GM19240 (cell line): ENCODE data around the gene CRAT.

Source experiments
- DNase-seq: peaks from one replicate; pipeline ENCODE4 v3.0.0; 2011; ENCODE audit warnings: low spot score; ENCODE audit not compliant: insufficient read length

CRAT gene

DNA sequence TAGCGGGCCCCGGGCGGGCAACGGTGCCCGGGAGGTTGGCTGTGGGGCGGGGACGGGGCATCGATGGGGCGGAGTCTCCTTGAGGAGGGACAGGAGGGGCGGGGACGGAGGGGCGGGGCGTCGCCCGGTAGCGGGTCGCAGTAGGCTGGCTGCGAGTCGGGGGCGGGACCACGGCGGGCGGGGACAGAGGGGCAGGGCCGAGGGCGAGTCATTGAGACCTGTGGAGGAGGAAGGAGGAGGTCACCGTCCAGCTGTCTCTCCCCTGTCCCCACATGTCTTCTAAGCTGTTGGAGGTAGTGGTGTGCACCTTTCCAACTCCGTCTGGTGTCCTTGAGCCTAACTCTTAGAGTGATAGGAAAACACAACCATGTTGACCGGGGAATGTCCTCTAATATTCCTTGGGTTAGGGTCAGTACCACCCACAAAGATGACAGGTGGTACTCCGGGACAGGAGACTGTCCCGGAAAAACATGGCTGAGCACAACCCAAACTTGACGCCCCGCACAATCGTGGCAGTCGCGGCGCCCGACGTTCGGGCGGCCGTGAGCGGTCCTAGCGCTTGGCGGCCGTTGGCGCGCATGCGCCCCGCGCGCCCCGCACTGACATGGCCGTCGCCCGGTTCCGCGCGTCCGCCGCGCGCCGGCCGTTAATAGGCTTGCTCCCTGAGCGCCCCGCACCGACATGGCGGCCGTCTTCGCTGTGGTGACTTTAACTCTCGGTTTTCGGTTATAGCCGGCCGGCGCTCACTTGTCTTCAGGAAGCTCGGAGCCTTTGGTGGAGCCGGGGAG lies at the start of gene CRAT, which contains the start of gene PTPA:
TSS of gene CRAT (minus strand) at position 54 of the 788 bp plus-strand sequence. CDS start 284 bp downstream, outside the sequence.
TSS of gene PTPA (plus strand) at position 676 of the 788 bp plus-strand sequence. CDS start 186 bp downstream, outside the sequence.
- peak; percentile 97 for DNase-seq

DNA sequence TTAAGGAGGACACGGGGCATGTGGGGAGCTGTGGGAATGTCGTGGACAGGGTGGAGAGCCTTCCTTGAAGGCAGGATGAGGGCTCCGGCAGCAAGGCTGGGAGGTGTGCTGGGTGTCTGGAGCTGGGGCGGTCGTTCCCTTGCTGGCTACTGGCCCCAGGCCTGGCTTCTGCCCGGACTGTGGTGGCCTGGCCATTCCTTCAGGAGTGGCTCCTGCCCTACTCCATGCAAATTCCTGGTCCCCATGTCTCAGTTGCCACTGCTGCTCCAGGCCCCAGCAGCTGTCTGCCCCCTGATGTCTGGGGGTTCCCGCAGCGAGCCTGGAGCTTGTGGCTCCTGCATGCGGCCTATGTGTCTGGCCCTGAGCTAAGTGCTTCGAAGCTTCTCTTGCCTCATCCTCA lies 45.6 kb upstream of the CRAT start:
- DNase-seq = no peak

DNA sequence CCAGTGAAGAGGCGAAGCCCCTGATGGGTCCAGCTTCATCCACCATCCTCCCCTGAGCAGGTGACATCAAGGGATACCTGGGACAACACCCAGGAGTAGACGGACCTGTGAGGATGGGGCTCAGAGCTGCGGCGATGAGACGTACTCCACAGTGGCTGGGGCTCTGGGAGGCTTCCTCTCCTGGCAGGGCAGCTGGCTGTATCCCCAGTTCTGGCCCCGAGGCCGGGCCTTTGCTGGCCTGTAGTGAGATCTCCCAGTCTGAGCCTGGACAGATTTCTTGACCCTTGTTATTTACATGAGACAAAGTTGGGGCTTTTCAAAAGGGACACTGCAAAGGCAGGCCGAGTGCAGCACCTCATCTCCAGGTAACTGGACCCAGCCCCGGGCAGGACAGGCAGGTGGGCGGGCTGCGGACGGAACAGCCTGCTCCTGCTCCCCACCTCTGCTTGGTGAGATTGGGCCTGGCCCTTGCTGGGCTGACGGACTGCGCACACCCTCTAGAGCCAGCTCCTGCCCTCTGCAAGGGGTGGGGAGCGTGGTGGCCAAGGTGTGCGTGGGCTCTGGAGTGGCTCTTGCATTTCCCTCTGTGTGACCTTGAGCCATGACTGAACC lies 44.4 kb upstream of the CRAT start:
- DNase-seq = no peak

DNA sequence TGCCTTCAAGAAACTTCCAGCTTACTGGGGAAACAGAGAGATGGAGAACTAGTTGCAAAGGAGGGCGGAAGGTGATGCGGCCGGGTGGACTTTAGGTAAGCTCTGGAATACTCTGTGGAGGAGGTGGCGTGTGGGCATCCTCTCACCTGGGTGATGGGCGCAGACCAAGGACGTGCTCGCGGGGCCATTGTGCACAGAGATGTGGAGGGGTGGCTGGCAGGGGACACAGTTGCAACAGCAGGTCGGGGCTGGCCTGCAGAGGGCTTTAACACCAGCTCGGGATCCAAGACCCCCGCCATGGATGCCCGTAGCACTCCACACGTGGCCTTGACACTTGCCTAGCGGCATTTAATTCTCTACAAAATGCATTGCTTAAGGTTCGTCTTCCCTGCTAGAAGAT lies 40.9 kb upstream of the CRAT start:
- no peak for DNase-seq

DNA sequence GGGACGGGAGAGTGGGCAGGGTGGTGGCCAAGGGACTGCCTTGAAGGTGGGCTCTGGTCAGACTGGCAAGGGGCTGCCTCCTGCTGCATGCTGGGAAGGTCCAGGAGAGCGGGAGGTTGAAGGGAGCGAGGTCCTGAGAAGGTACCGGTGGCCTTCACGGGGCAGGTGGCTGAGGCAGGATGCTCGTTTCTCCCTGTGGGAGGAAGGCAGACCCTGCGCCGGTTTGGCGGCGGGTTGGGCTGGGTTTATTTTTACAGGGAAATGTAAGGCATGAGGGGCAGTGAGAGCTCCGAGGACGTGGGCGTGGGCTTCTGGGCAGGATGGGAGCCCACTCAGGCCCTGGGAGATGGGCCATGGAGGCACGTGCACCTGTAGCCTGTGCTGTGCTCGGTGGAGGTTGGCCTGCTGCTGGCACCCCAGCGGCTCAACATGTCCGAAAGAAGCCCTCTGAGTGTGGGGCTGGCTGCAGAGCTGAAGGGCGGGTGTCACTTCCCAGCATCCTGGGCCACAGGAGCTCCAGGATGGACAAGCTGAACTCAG lies 40.1 kb upstream of the CRAT start:
- DNase-seq = no peak

DNA sequence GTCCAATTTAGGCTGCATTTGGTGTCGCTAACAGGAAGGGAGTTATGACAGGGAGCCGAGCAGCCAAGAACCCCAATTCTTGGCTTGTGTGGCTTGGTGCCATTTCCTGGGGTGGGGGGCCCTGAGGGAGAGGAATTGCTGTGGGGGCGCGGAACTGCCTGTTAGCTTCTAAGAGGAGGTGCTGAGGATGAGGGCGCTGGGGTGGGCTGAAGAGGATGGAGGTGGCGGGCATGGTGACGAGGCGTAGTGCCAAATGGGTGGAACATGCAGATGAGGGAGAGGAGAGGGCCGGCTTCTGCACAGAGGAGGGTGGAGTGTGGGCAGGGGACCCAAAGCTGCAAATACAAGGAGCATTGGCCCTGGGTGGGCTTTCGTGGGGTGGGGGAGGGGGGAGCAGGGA lies 39.5 kb upstream of the CRAT start:
- DNase-seq = no peak

DNA sequence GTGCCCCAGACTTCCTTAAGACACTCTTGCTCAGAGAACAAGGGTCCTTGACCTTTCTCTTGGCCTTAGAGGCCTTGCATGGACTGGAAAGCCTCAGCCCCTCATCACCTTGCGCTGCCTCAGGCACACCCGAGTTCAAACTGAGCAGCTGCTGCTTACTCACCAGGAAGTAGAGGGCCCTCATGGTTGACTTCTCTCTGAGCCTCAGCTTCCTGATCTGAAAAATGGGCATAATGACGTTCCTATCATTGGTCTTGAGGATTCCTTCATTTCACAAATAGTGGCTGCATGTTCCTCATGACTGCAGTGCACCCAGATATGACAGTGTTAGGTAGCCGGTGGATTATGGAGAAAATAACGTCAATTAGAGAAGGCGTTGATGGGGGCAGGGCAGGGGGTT lies 38.8 kb upstream of the CRAT start:
- no peak for DNase-seq

DNA sequence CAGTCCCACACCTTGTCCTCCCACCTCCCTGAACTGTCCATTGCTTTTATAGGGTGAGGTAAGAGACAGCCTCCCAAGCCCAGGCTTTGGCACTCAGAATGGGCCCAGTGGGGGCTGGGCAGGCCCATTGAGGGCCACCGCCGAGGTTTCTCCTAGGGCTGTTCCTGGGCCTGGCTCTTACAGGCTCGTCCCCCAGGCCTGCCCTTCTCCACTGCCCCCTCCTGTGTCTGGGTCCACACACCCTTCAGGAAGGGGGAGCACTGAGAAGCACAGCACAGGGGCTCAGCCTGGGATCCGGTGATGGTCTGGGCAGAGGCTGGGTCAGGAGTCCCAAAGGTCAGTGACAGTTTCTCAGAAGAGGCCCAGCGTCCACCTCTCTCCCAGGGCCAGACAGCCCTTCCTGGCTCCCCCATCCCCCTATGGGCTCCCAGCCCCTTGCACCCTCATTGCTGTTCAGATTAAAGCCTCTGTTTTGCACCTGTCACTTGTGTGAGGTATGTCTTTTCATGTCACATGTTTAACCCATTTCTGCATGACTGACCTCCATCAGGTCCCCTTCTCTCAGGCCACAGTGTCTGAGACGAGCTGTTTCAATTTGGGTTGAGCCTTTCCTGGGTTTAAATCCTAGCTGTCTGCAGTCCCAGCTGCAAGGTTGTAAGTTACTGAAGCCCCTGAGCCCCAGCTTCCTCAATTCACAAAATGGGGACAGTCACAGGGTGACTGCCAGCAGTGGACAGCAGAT lies 38.0 kb upstream of the CRAT start:
- DNase-seq = no peak

DNA sequence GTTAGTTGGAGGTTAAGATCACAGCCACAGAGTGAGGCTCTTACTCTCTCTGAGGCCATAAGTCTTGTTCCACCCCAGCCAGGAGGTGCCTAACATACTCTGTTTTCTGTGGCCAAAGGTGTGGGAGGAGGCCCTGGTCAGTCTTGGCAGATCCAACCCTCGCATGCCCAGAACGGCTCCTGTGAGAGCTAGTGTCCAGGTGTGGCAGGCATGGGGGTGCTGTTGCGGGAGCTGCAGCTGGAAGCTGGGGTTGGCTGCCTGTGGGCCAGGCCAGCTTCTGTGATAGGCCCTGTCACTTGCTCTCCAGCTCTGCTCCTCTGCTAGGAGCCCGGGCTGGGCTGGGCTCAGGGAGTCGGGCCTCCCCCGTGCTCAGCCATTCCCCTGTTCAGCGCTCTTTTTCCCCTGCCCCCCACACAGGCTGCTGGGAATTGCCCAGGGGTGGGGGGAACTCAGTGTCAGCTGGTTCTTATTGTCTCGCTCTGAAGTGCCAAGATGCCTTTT lies 35.9 kb upstream of the CRAT start:
- DNase-seq = no peak

DNA sequence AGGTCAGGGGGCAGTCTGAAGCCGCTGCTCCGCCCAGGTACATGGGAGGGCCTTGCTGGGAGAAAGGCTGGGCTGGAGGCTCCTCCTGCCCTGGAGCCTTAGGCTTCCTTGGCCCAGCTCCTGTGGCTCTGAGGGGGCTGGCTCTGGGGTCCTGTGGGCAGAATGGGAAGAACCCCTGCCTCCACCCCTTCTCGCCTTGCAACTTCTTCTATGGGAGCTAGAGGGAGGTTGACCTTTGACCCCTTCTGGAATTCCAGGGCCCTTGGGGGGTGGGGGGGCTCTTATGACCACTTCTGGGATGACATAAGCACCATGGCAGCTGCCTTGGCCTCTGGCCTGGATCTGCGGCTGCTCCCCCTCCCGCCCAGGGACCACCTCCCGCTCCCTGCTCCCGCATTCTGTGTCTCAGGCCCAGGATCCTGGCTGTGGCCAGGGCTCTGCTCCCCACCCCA lies 35.3 kb upstream of the CRAT start:
- DNase-seq = no peak

DNA sequence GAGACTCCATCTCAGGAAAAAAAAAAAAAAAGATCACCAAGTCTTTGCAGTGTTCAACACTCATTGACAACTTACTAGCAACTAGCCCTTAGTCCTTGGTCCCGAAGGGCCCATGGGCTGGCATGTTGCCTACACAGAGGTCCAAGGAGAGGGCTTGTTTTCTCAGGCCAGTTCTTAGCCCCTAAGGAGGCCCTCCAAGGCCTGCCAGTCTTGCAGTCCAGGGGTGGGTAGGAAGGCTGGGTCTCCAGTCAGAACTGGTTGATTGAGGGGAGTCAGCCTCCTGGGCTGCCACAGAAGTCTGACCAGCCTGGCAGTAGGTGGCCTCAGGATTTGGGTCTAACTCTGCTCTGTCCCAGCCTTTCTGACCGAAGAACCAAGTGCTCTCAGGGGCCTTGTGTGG lies 34.7 kb upstream of the CRAT start:
- DNase-seq = no peak

DNA sequence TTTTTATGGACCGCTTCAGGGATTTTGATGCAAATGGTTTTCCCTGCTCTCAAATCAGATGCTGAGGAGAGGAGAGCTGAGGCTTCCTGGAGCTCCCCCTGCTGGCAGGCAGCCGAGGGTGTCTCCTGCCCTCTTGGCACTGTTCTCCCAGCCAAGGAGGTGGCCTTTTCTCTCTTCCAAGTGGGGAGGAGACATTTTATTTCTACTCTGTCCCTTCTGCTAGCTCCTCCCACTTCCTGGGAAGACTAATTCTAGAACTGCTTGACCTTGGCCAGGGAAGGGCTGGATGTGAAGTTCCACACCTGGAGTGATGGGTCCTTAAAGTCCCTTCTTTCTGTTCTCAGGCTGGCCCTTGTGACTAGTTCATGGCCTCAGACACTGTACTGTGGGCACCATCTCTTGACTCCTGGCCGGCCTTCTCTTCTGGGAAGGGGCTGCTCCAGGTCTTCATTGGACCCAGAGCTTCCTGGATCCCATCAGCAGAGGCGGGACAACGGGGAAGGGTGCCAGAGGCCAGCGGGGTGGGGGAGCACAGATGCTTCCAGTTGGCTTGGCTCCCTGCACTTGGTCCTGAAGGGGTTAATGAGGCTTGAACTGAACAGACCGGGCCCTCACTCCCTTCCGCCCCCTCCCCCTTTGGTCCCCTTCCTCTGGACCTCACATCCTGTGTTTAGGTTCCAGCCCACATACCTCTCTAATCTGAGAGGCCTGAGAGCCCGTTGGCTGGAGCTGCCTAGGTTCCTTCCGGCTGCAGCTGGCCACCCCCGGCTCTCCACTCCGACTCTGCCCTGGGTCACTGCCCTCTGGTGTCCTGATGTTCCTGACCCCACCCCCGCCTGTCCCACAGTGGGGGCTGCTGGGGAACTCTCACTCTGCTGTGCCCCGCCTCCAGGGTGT lies 32.7 kb upstream of the CRAT start:
- DNase-seq = peak; percentile 88

DNA sequence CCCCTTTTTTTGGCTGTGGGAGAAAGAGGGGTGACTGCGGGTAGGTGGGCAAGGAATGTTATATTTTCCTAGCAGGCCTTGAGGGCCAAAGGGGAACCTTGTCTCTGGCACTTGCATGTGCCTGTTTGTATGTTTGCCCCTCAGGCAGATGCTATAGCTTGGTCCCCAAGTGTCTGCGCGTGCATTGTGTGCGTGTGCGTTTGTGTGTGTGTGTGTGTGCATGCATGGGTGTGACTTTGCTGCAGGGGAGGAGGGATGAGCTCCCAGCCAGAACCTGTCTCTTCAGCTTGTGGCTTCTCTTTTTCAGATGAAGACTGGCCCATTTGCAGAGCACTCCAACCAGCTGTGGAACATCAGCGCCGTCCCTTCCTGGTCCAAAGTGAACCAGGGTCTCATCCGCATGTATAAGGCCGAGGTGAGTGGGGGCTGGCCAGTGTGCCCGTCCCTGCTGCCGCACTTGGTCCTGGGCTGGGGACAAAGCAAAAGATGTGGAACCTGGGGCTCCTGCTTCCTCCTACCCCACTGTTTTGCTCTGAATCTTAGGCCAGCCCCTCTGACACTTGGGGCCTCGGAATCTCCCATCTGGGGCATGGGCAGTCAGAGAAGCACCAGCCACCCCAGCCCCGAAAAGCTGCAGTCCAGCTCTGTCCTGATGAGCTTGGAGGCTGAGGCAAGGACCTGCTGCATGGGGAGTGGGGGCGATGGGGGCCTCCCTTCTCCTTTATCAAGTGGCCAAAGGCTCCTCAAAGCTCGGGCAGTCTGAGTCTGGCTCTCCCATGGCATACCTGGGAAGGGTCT lies 31.7 kb upstream of the CRAT start:
- DNase-seq = no peak

DNA sequence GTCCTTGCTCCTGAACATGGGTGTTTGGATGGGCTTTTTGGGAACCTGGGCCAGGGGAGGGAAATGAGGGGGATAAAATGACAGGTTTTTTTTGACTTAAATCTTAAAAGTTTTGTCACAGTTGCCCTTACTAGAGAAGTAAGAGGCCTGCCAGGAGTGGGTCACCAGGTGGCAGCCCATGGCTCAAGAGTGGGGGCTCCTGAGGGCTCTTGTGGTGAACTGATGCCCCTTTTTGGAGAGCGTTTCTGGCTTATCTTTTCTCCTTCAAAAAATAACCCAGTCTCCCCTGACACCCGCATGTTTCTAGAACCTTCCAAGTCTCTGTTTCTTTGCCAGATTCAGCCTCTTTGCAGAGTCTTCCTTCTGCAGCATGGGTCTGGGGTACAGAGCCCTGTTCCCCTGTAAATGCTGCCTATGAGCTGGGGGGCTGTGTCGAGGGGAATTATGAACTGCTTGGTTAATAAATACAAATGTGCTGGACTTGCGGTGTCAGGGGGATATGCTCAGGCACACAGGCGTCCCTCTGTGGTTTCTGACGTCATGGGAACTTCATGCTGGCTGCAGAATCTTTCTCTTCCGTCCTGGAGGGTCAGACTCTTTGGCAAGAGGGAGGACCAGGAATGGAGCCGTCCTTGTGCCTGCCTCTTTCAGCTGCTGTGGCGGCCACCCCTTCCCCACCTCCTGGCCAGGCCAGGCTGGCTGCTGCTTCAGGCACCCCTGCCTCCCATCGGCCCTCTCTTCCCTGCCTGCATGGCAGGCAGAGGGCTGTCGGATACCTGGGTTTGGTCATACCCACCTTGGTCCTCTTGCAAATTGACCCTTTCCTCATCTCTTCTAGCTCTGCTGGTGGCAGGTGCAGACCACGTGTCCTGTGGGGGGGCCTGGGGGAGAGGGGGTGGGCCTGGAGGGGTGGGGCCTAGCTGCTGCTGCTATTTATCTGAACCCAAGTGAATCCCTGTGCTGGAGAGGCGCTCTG lies 30.8 kb upstream of the CRAT start:
- no peak for DNase-seq

DNA sequence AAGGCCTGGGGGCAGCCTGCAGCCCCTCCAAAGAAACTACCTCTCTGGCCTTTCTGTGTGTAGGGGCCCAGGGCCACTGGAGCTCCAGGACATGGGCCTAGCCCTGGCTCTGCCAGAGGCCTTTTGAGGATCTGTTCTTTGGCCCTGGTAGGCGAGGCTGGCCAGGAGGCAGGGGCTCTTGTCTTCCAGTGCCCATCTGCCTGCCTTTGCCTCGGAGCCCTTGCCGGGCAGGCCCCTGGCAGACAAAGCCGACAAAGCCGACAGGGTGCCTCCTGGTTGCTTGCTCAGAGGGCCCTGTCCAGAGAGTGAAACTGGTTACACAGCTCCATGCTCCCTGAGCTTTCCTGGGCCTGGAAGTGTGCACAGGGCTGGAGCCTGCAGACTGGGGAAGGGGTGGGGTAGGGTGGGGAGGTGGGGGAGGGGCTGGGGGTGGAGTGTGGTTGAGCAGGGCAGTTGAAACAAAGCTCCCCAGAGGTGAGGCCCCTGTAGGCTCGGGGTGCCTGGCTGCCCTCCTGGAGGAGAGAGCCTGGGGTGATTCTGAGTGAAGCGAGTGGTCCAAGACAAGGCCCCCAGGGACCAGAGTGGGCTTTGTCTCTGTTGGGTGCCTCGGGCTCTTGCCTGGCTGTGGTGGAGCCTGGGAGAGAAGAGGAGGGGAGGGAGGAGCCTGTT lies 29.9 kb upstream of the CRAT start:
- no peak for DNase-seq

DNA sequence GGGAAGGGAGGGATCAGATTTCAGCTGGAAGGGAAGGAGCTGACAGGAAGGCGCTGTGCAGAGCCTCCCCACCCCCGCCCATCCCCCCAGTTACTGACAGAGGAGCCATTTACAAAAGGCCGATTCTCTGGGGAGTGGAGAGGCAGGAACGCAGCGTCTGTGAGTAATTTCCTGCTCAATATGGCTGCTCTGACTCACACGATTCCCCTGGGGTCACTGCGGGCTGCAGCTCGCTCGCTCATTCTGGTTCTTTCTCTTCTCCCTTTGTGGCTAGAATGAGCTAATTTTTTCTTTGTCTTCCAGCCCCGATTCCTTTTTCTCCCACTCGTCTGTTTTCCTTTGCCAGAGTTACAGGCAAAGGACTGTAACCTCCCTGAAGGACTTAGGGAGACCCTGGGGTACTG lies 29.4 kb upstream of the CRAT start:
- peak; percentile 82 for DNase-seq

DNA sequence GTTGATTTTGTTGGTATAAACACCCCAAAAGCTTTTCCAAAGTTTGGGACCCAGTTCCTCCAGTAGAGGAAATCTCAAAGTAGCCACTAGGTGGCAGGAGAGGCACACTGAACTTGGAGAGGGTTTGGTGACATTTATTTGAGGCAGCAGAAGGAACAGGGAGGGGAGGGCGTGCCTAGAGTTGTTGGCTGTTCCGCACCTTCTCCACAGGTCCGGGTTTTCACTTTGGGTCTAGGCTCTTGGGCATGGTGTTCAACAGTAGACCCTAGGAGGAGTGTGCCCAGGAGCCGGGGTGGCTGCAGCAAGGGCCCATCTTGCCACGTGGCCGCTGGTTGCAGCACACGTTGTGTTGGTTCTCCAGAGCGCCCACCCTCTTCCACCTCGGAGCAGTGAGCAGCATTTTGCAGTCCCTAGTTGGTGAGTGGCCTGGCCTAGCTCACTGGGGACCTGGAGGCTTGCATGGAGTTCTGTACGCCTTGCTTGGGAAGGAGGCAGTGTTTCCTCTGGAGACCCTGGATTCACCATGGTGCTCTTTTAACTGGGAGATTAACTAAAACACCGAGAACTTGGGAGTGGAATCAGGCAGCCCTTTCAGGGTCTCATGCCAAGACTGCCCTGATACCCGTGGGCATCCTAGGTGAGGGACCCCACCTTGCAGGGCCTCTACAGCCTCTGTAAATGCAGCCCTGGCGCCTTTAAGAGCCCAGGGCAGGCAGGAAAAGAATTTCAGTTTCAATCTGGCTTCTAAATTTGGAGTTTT lies 28.8 kb upstream of the CRAT start:
- peak; percentile 62 for DNase-seq
